Breast epithelium (tissue), 4 donors: Measurements from ENCODE around the gene TNFRSF25. TPM values are rescaled to one million over a fixed set of nuclear protein-coding genes. Genes with fewer than 3 reads are reported as not detected.
A peak's percentile ranks its signal among the peaks of the same experiment; 100 is the strongest.

ENCODE experiments used
- DNase-seq, 2 donors: peaks; one replicate each; pipeline ENCODE4 v3.0.0-alpha.2; 2019; ENCODE audit warnings: low spot score in 2 of 2
- H3K27ac ChIP-seq, 2 donors: fragments of 200-600 bp; sonication (generic) in 1 of 2; one replicate each; pipeline ENCODE4 v1.5.1; 2016 to 2019; ENCODE audit warnings: mild to moderate bottlenecking in 1 of 2
- H3K27me3 ChIP-seq, 2 donors: fragments of 200-600 bp; sonication (generic) in 1 of 2; one replicate each; pipeline versions ENCODE4 v1.5.1 to v1.6.0; 2017 to 2019; ENCODE audit warnings: control low read depth in 1 of 2, mild to moderate bottlenecking in 1 of 2
- H3K36me3 ChIP-seq: fragments of 200-600 bp; one replicate; pipeline ENCODE4 v1.5.1; 2019
- H3K4me1 ChIP-seq, 2 donors: fragments of 200-600 bp; sonication (generic); one replicate each; pipeline ENCODE4 v1.5.1; 2016 to 2019; ENCODE audit warnings: control low read depth in 1 of 2
- H3K4me3 ChIP-seq, 3 donors: fragments of 200-600 bp; sonication (generic); 1 replicate in 2 of 3; 2 replicates in 1 of 3; pipeline ENCODE4 v1.5.1; 2016 to 2019; ENCODE audit warnings: mild to moderate bottlenecking in 3 of 3, moderate library complexity in 2 of 3
- H3K9me3 ChIP-seq, 2 donors: fragments of 200-600 bp; sonication (generic) in 1 of 2; one replicate each; pipeline ENCODE4 v1.5.1; 2016 to 2019; ENCODE audit warnings: control low read depth in 1 of 2
- POLR2A ChIP-seq: fragments of 450-650 bp; IDR thresholded peaks from one replicate; pipeline ENCODE4 v1.6.1; 2016; ENCODE audit warnings: antibody characterized with exemption, mild to moderate bottlenecking, moderate library complexity
- POLR2AphosphoS5 ChIP-seq, 3 donors: sonication (generic); formaldehyde crosslinking; IDR thresholded peaks; one replicate each; pipeline ENCODE4 v1.6.1; 2017; ENCODE audit warnings: antibody characterized with exemption in 3 of 3
- intact Hi-C: fragments of 100-400 bp; cut with DNase I; formaldehyde crosslinking; loops from one replicate; pipeline ENCODE4 v1.15.1; 2023; ENCODE audit warnings: low total_unique reads
- total RNA-seq, 3 donors: library from RNA; depleted of rRNA; stranded (reverse); fragments of >200 nt; gene quantifications; one replicate each; pipeline ENCODE4 v1.1.0, GENCODE V29; 2016
- TF ChIP-seq, protein P1 (sequence below), 3 donors: fragments of 450-650 bp; IDR thresholded peaks; one replicate each; pipeline ENCODE4 v1.5.1; 2016 to 2017; ENCODE audit warnings: antibody characterized with exemption in 3 of 3, mild to moderate bottlenecking in 3 of 3, moderate library complexity in 3 of 3

Gene TNFRSF25
- total RNA-seq, 3 donors from 2014 or later: 3.8 to 13.1 (median 12.4) TPM

DNA sequence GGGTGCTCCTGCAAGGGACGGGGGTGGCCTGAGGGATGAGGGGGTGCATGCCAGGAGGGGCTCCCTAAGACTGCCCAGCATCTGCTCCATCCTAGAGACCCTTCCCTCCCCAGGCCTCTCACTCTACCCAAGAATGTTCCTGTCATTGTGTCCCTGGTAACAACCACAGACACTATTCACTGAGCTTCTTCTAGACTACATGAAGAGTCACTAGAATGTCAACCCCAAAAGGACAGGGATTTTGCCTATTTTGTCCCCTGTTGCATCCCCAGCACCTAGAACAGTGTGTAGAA, 2.9 kb downstream of the TNFRSF25 start:
- Histone ChIP-seq H3K27me3 (no peaks in the 10 kb centered on the region), H3K9me3 (no peaks in the 10 kb centered on the region), H3K4me1 (no peaks in the 10 kb centered on the region), H3K4me3 (no peak overlapping the region), H3K36me3 (no peaks in the 10 kb centered on the region), H3K27ac (no peak overlapping the region)
- TF ChIP-seq POLR2A (no peak), POLR2AphosphoS5 (IDR thresholded peaks at IDR 0.05) (no peak)
- TF ChIP-seq, protein P1, sequence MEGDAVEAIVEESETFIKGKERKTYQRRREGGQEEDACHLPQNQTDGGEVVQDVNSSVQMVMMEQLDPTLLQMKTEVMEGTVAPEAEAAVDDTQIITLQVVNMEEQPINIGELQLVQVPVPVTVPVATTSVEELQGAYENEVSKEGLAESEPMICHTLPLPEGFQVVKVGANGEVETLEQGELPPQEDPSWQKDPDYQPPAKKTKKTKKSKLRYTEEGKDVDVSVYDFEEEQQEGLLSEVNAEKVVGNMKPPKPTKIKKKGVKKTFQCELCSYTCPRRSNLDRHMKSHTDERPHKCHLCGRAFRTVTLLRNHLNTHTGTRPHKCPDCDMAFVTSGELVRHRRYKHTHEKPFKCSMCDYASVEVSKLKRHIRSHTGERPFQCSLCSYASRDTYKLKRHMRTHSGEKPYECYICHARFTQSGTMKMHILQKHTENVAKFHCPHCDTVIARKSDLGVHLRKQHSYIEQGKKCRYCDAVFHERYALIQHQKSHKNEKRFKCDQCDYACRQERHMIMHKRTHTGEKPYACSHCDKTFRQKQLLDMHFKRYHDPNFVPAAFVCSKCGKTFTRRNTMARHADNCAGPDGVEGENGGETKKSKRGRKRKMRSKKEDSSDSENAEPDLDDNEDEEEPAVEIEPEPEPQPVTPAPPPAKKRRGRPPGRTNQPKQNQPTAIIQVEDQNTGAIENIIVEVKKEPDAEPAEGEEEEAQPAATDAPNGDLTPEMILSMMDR (IDR thresholded peaks at IDR 0.05): no peak
- intact Hi-C loops: no loop called here
- no peak for DNase-seq

DNA sequence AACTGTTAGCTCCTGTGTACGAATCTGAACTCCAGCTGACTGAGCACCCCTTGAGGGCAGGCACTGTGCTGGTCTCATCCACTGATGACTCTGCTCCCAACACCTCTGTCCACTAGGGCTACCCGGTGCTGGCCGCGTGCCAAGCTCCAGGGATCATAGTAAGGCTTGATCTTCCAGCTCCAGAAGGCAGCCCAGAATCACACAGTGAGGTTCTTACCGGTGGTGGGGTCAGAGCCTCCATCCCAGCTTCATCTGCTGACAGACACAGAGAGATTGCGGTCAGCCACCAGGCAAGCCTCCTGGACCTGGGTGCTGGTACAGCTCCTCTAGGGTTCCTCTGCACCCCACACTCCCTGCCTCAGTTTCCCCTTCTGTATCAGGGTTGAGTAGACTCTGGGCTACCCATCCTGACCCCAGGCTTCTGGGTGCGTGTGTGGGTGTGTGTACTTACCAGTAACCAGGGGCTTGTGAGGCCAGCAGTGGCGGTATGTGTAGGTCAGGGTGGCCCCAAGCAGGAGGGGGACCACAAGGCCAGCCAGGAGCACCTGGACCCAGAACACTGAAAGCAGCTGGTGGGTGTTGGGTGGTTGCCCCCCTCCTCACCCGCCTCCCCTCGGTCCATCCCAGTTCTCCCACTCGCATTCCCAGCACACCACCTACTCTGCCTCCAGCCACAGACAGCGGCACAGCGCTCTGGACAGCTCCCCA, 3.4 kb downstream of the TNFRSF25 start:
- Histone ChIP-seq H3K36me3 (no peaks in the 10 kb centered on the region), H3K27me3 (no peaks in the 10 kb centered on the region), H3K4me3 (no peak overlapping the region), H3K4me1 (no peaks in the 10 kb centered on the region), H3K27ac (no peak overlapping the region), H3K9me3 (no peaks in the 10 kb centered on the region)
- intact Hi-C loops: no loop called here
- DNase-seq: no peak
- no peak for TF ChIP-seq POLR2AphosphoS5 (IDR thresholded peaks at IDR 0.05)
- TF ChIP-seq, protein P1 (IDR thresholded peaks at IDR 0.05): no peak
- TF ChIP-seq POLR2A: no peak

DNA sequence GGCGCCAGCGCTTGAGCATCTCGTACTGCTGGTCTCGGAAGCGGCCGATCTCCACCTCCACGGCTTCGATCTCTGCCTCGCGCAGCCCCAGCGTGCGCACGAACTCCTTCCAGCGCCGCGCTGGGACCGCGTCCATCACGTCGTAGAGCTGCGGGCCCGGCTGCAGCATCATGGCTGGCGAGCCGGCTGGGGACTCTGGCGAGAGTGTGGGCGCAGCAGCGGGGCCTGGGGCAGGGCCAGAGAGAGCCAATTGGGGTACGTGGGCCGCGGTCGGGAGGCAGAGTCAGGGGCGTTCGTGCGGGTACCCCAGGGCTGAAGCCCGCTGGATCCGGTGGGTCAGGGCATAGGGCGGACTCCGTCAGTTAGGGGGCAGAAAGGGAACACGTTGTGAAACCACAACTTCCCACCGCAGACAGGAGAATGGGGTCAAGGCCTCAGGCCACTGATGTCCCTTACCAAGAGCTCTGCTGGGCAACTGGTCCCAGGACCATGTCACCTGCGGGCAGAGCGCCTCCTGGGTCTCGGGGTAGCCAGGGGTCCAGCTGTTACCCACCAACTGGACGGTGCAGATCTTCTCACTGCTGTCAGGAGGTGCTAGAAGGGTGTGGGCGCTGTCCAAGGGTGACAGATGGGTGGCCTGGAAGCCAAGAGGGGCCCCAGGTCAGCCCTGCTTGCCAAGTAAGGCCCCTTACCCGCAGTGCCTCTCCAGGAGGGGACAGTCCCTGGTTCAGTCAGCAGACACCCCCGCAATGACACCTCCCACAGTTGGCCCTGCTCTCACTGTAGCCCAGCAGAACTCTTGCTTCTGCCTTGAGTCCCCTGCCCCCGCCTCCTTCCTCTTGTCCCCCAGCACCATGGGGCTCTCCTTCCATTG, 4.2 kb downstream of the TNFRSF25 start:
- no peak overlapping the region for H3K4me3 ChIP-seq
- no peaks in the 10 kb centered on the region for H3K36me3 ChIP-seq
- intact Hi-C loops: no loop called here
- no peaks in the 10 kb centered on the region for H3K4me1 ChIP-seq
- DNase-seq: no peak
- TF ChIP-seq, protein P1 (IDR thresholded peaks at IDR 0.05): no peak
- TF ChIP-seq POLR2AphosphoS5 (IDR thresholded peaks at IDR 0.05): no peak
- TF ChIP-seq POLR2A: no peak
- no peaks in the 10 kb centered on the region for H3K27me3 ChIP-seq
- H3K27ac ChIP-seq: no peak overlapping the region
- H3K9me3 ChIP-seq: no peaks in the 10 kb centered on the region

DNA sequence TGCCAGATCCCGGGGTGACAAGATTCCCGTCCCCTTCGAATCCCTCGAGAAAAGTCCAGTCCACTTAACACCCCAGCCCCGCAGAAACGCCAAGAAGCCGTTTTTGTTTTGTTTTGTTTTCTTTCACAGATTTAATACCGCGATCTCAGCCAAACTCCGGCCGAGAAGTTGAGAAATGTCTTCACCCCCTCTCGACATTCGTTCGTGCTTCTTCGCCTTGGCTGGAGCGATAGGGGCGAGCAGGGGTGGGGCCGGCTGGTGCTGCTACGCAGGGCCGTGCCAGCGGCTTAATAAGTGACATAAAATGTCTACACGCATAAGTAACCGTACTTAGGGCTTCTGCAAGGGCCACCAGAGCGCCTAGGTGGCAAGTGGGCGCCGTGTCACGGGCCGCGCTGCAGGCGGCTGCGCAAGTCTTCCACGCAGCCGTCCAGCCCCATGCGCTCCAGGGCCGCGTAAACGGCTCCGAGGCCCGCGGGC, 4.9 kb downstream of the TNFRSF25 start:
- TF ChIP-seq, protein P1 (IDR thresholded peaks at IDR 0.05): no peak
- TF ChIP-seq POLR2AphosphoS5 (IDR thresholded peaks at IDR 0.05): no peak
- no peak for TF ChIP-seq POLR2A
- DNase-seq: no peak
- H3K4me1 ChIP-seq: no peaks in the 10 kb centered on the region
- no peaks in the 10 kb centered on the region for H3K27me3 ChIP-seq
- H3K4me3 ChIP-seq: peak overlapping the region in 2 of 3 donors; percentile 34 to 44
- intact Hi-C loops: no loop called here
- H3K27ac ChIP-seq: peak overlapping the region in 1 of 2 donors; percentile 32
- no peaks in the 10 kb centered on the region for H3K36me3 ChIP-seq
- H3K9me3 ChIP-seq: no peaks in the 10 kb centered on the region
